Measurements from ENCODE around the gene HLA-DPA1. TPM values are rescaled to one million over a fixed set of nuclear protein-coding genes. Genes with fewer than 3 reads are reported as not detected.

Gene HLA-DPA1
- total RNA-seq, 1 experiment from 2014 or later = not detected

Other genes with a start within 250 kb of the HLA-DPA1 start
- gene TAP2, start 234.9 kb downstream of the HLA-DPA1 start, total RNA-seq (2014; rRNA removed; shearing (Covaris generic)) = 18.5 and 34.2 TPM in 2 replicates
- 107 and 118 TPM in 2 replicates for gene PSMB8, start 229.6 kb downstream of the HLA-DPA1 start, total RNA-seq (2014; rRNA removed; shearing (Covaris generic))
- gene TAP1, start 219.9 kb downstream of the HLA-DPA1 start, total RNA-seq (2014; rRNA removed; shearing (Covaris generic)) = 92.8 and 106 TPM in 2 replicates
- gene PSMB9, start 219.5 kb downstream of the HLA-DPA1 start, total RNA-seq (2014; rRNA removed; shearing (Covaris generic)) = 66.0 and 91.8 TPM in 2 replicates
- not detected in 2 replicates for gene HLA-DMB, start 132.6 kb downstream of the HLA-DPA1 start, total RNA-seq (2014; rRNA removed; shearing (Covaris generic))
- 0.24 TPM in 1 of 2 replicates, not detected in the other for gene HLA-DMA, start 120.6 kb downstream of the HLA-DPA1 start, total RNA-seq (2014; rRNA removed; shearing (Covaris generic))
- gene BRD2, start 105.1 kb downstream of the HLA-DPA1 start, total RNA-seq (2014; rRNA removed; shearing (Covaris generic)) = 76.3 and 118 TPM in 2 replicates
- gene HLA-DOA, start 64.1 kb downstream of the HLA-DPA1 start, total RNA-seq (2014; rRNA removed; shearing (Covaris generic)) = not detected in 2 replicates
- not detected in 2 replicates for gene HLA-DPB1, start 2.3 kb upstream of the HLA-DPA1 start, total RNA-seq (2014; rRNA removed; shearing (Covaris generic))
- gene COL11A2, start 118.8 kb upstream of the HLA-DPA1 start, total RNA-seq (2014; rRNA removed; shearing (Covaris generic)) = 0.32 TPM in 1 of 2 replicates, not detected in the other
- 12.4 and 14.7 TPM in 2 replicates for gene RXRB, start 127.0 kb upstream of the HLA-DPA1 start, total RNA-seq (2014; rRNA removed; shearing (Covaris generic))
- 105 and 122 TPM in 2 replicates for gene SLC39A7, start 127.2 kb upstream of the HLA-DPA1 start, total RNA-seq (2014; rRNA removed; shearing (Covaris generic))
- 4.5 and 11.6 TPM in 2 replicates for gene HSD17B8, start 131.0 kb upstream of the HLA-DPA1 start, total RNA-seq (2014; rRNA removed; shearing (Covaris generic))
- gene RING1, start 134.9 kb upstream of the HLA-DPA1 start, total RNA-seq (2014; rRNA removed; shearing (Covaris generic)) = 32.5 and 37.2 TPM in 2 replicates
- 26.9 and 39.4 TPM in 2 replicates for gene VPS52, start 198.2 kb upstream of the HLA-DPA1 start, total RNA-seq (2014; rRNA removed; shearing (Covaris generic))
- gene RPS18, start 198.4 kb upstream of the HLA-DPA1 start, total RNA-seq (2014; rRNA removed; shearing (Covaris generic)) = 2,063 and 2,614 TPM in 2 replicates
- gene B3GALT4, start 203.5 kb upstream of the HLA-DPA1 start, total RNA-seq (2014; rRNA removed; shearing (Covaris generic)) = 0.16 TPM in 1 of 2 replicates, not detected in the other
- 81.8 and 123 TPM in 2 replicates for gene WDR46, start 215.6 kb upstream of the HLA-DPA1 start, total RNA-seq (2014; rRNA removed; shearing (Covaris generic))
- gene PFDN6, start 216.0 kb upstream of the HLA-DPA1 start, total RNA-seq (2014; rRNA removed; shearing (Covaris generic)) = 66.3 and 67.8 TPM in 2 replicates
- gene RGL2, start 225.3 kb upstream of the HLA-DPA1 start, total RNA-seq (2014; rRNA removed; shearing (Covaris generic)) = 24.5 and 35.7 TPM in 2 replicates
- gene TAPBP, start 240.4 kb upstream of the HLA-DPA1 start, total RNA-seq (2014; rRNA removed; shearing (Covaris generic)) = 57.8 and 64.3 TPM in 2 replicates
- gene ZBTB22, start 244.1 kb upstream of the HLA-DPA1 start, total RNA-seq (2014; rRNA removed; shearing (Covaris generic)) = 5.6 and 10.1 TPM in 2 replicates
- gene DAXX, start 249.3 kb upstream of the HLA-DPA1 start, total RNA-seq (2014; rRNA removed; shearing (Covaris generic)) = 37.2 and 44.5 TPM in 2 replicates